ENCODE results near the gene PTPRT. TPM values are rescaled to one million over a fixed set of nuclear protein-coding genes. Genes with fewer than 3 reads are reported as not detected.

The PTPRT gene
- total and polyA plus RNA-seq, 11 donors: 0.04 to 2.5 (median 0.25) TPM; not detected in 2

GRCh38 chr20:43003318-43003944 is 186.3 kb downstream of the PTPRT start:
- H3K4me1 ChIP-seq: no peaks in the 10 kb centered on the region
- no peak overlapping the region for H3K27ac ChIP-seq
- DNase-seq (no peak), ATAC-seq (no peak)
- intact Hi-C loops (cut with DNase I): no loop called here
- H3K9me3 ChIP-seq: no peaks in the 10 kb centered on the region
- peaks cover 0 to 2% (median 0%) of the 10 kb centered on the region in 9 donors for H3K27me3 ChIP-seq
- H3K36me3 ChIP-seq: no peaks in the 10 kb centered on the region
- 73 to 78% (median 77%) methylated on average over 6 of the region's 6 CpGs for WGBS, 4 donors
- TF ChIP-seq POLR2A (IDR thresholded peaks at IDR 0.05) (no peak), CTCF (IDR thresholded peaks at IDR 0.05) (no peak)
- H3K4me3 ChIP-seq: no peak overlapping the region

- Histone ChIP-seq H3K27me3 (peaks cover 0 to 8% (median 0%) of the 10 kb centered on the region in 9 donors), H3K4me1 (no peaks in the 10 kb centered on the region), H3K36me3 (no peaks in the 10 kb centered on the region), H3K9me3 (peaks cover 0 to 8% (median 0%) of the 10 kb centered on the region in 12 donors), H3K4me3 (no peak overlapping the region), H3K27ac (no peak overlapping the region)
- ATAC-seq (no peak), DNase-seq (no peak)
- intact Hi-C loops (cut with DNase I): no loop called here
- TF ChIP-seq CTCF (IDR thresholded peaks at IDR 0.05): no peak
- no peak for TF ChIP-seq POLR2A (IDR thresholded peaks at IDR 0.05)
- 66 to 74% (median 73%) methylated on average over 2 of the region's 2 CpGs for WGBS, 4 donors
Observed at GRCh38 chr20:42996141-42996540, 193.6 kb downstream of the PTPRT start.

- H3K4me1 ChIP-seq: no peaks in the 10 kb centered on the region
- DNase-seq: no peak
- ATAC-seq: no peak
- no peaks in the 10 kb centered on the region for H3K9me3 ChIP-seq
- peaks cover 0 to 4% (median 0%) of the 10 kb centered on the region in 9 donors for H3K27me3 ChIP-seq
- H3K27ac ChIP-seq: no peak overlapping the region
- TF ChIP-seq POLR2A (IDR thresholded peaks at IDR 0.05): no peak
- TF ChIP-seq CTCF (IDR thresholded peaks at IDR 0.05): no peak
- H3K36me3 ChIP-seq: no peaks in the 10 kb centered on the region
- WGBS, 4 donors: 61 to 73% (median 64%) methylated on average over 4 to 5 of the region's 5 CpGs
- no peak overlapping the region for H3K4me3 ChIP-seq
- intact Hi-C loops (cut with DNase I): no loop called here
Observed at GRCh38 chr20:42988319-42988718, 201.4 kb downstream of the PTPRT start.

- Histone ChIP-seq H3K4me3 (no peak overlapping the region), H3K27ac (no peak overlapping the region), H3K9me3 (no peaks in the 10 kb centered on the region), H3K36me3 (no peaks in the 10 kb centered on the region), H3K27me3 (peaks cover 0 to 4% (median 0%) of the 10 kb centered on the region in 9 donors), H3K4me1 (no peaks in the 10 kb centered on the region)
- WGBS, 4 donors: 59 to 63% (median 61%) methylated on average over 10 of the region's 10 CpGs
- intact Hi-C loops (cut with DNase I): no loop called here
- ATAC-seq: no peak
- DNase-seq: no peak
- TF ChIP-seq CTCF (IDR thresholded peaks at IDR 0.05) (no peak), POLR2A (IDR thresholded peaks at IDR 0.05) (no peak)
Observed at GRCh38 chr20:42987376-42988114, 202.2 kb downstream of the PTPRT start.
